Panc1 (cell line): ENCODE measurements around the gene CREBRF.

Experiments used
- CTCF ChIP-seq: fragments of 450-650 bp; IDR thresholded peaks from 2 replicates; pipeline ENCODE4 v1.5.1; 2017; ENCODE audit warnings: mild to moderate bottlenecking
- REST ChIP-seq, 2 experiments: IDR thresholded peaks; 2 replicates each; pipeline ENCODE4 v1.6.1; 2011 to 2012; ENCODE audit warnings: low read depth in 2 of 2, control low read depth in 1 of 2, low read length in 1 of 2, mild to moderate bottlenecking in 1 of 2, moderate library complexity in 1 of 2; ENCODE audit not compliant: insufficient read depth in 1 of 2
- TCF7L2 ChIP-seq: IDR thresholded peaks from 2 replicates; pipeline ENCODE4 v1.6.1; 2011; ENCODE audit warnings: mild to moderate bottlenecking, low read depth, low read length, inconsistent platforms

GRCh38 chr5:173055983-173056782, at the start of gene CREBRF:
- TF ChIP-seq CTCF, result no peak
- no peak for TF ChIP-seq REST (IDR thresholded peaks at IDR 0.05; ENCODE audit: insufficient read depth in 1 of 2, low read depth in 2 of 2, low read length in 1 of 2)
- no peak for TF ChIP-seq TCF7L2
